ENCODE data around the gene TAF5L. TPM values are rescaled to one million over a fixed set of nuclear protein-coding genes. Genes with fewer than 3 reads are reported as not detected.

Gene TAF5L
- total and polyA plus RNA-seq, 8 donors = 15.9 to 21.6 (median 18.7) TPM

DNA sequence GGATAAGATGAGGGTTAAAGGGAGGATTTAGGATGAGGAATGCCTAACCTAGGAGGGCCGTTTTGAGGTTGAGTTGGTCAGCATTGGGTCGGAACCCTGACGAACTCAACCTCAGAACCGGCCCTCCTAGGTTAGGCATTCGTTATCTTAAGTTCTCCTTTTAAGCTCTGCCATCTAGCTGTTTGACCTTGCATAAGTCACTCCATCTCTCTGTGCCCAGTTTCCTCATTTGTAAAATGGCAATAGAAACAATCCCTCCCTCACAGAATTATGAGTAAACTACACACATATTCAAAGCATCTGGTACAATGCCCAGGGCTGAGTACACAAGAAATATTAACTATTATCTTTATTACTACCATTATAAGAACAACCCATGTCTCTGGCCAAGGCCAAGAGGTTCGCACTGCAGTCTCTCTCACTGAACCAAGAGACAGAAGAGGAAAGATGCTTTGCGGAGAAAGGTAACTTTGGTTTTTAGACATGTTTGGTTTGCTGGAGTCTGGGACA is 72.2 kb downstream of the TAF5L start:
- ATAC-seq (no peak), DNase-seq (no peak)
- H3K4me3 ChIP-seq = no peak overlapping the region
- H3K27me3 ChIP-seq = no peaks in the 10 kb centered on the region
- H3K36me3 ChIP-seq = peaks cover 0 to 6% of the 10 kb centered on the region in 2 donors
- peaks cover 7 to 51% of the 10 kb centered on the region in 2 donors for H3K4me1 ChIP-seq
- H3K9me3 ChIP-seq = no peaks in the 10 kb centered on the region
- intact Hi-C loops (cut with DNase I) = no loop called here
- H3K27ac ChIP-seq = no peak overlapping the region
- TF ChIP-seq, protein P1, sequence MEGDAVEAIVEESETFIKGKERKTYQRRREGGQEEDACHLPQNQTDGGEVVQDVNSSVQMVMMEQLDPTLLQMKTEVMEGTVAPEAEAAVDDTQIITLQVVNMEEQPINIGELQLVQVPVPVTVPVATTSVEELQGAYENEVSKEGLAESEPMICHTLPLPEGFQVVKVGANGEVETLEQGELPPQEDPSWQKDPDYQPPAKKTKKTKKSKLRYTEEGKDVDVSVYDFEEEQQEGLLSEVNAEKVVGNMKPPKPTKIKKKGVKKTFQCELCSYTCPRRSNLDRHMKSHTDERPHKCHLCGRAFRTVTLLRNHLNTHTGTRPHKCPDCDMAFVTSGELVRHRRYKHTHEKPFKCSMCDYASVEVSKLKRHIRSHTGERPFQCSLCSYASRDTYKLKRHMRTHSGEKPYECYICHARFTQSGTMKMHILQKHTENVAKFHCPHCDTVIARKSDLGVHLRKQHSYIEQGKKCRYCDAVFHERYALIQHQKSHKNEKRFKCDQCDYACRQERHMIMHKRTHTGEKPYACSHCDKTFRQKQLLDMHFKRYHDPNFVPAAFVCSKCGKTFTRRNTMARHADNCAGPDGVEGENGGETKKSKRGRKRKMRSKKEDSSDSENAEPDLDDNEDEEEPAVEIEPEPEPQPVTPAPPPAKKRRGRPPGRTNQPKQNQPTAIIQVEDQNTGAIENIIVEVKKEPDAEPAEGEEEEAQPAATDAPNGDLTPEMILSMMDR (IDR thresholded peaks at IDR 0.05) = no peak

- intact Hi-C loops (cut with DNase I) = no loop called here
- no peak for ATAC-seq
- Histone ChIP-seq H3K4me3 (no peak overlapping the region), H3K4me1 (peaks cover 7 to 50% of the 10 kb centered on the region in 2 donors), H3K9me3 (no peaks in the 10 kb centered on the region), H3K27me3 (no peaks in the 10 kb centered on the region), H3K36me3 (peaks cover 0 to 6% of the 10 kb centered on the region in 2 donors), H3K27ac (no peak overlapping the region)
- no peak for DNase-seq
- TF ChIP-seq, protein P1 (IDR thresholded peaks at IDR 0.05) = no peak
These were observed 73.2 kb downstream of the TAF5L start for GRCh38 chr1:229552732-229553131.

- Histone ChIP-seq H3K27ac (no peak overlapping the region), H3K9me3 (no peaks in the 10 kb centered on the region), H3K36me3 (peaks cover 0 to 24% of the 10 kb centered on the region in 2 donors), H3K4me3 (no peak overlapping the region), H3K27me3 (no peaks in the 10 kb centered on the region), H3K4me1 (peaks cover 0 to 32% of the 10 kb centered on the region in 2 donors)
- ATAC-seq (no peak), DNase-seq (no peak)
- TF ChIP-seq, protein P1 (IDR thresholded peaks at IDR 0.05) = no peak
- intact Hi-C loops (cut with DNase I) = no loop called here
These were observed 74.9 kb downstream of the TAF5L start for GRCh38 chr1:229550812-229551567.

- intact Hi-C loops (cut with DNase I) = no loop called here
- Histone ChIP-seq H3K4me3 (no peak overlapping the region), H3K4me1 (peaks cover 0 to 6% of the 10 kb centered on the region in 2 donors), H3K27me3 (no peaks in the 10 kb centered on the region), H3K27ac (no peak overlapping the region), H3K36me3 (peaks cover 0 to 57% of the 10 kb centered on the region in 2 donors), H3K9me3 (no peaks in the 10 kb centered on the region)
- ATAC-seq (no peak), DNase-seq (no peak)
- TF ChIP-seq, protein P1 (IDR thresholded peaks at IDR 0.05) = no peak
These were observed 78.4 kb downstream of the TAF5L start for GRCh38 chr1:229547542-229547941.

GRCh38 chr1:229544587-229544986 is 81.3 kb downstream of the TAF5L start:
- no peak for ATAC-seq
- DNase-seq = no peak
- Histone ChIP-seq H3K4me1 (no peaks in the 10 kb centered on the region), H3K4me3 (no peak overlapping the region), H3K27me3 (no peaks in the 10 kb centered on the region), H3K9me3 (no peaks in the 10 kb centered on the region), H3K36me3 (peaks cover 0 to 87% of the 10 kb centered on the region in 2 donors), H3K27ac (no peak overlapping the region)
- TF ChIP-seq, protein P1 (IDR thresholded peaks at IDR 0.05) = no peak
- intact Hi-C loops (cut with DNase I) = no loop called here

Other genes with a start within 250 kb of the TAF5L start
- gene ACTA1, start 192.0 kb downstream of the TAF5L start, total RNA-seq = 1 to 10 TPM in 1 of 2 donors, under 1 TPM in 1; 0.52 to 1.2 TPM
- 1 to 10 TPM in 3 of 6 donors, under 1 TPM in 3; 0.40 to 1.4 (median 0.98) TPM for gene ACTA1, start 192.0 kb downstream of the TAF5L start, polyA plus RNA-seq (ENCODE audit: insufficient read length in 6 of 6)
- gene NUP133, start 117.8 kb downstream of the TAF5L start, total RNA-seq = 10 to 100 TPM; 30.2 to 30.9 TPM
- 10 to 100 TPM; 40.1 to 47.1 (median 43.6) TPM for gene NUP133, start 117.8 kb downstream of the TAF5L start, polyA plus RNA-seq (ENCODE audit: insufficient read length in 6 of 6)
- 10 to 100 TPM; 16.4 to 25.6 TPM for gene ABCB10, start 67.4 kb downstream of the TAF5L start, total RNA-seq
- gene ABCB10, start 67.4 kb downstream of the TAF5L start, polyA plus RNA-seq (ENCODE audit: insufficient read length in 6 of 6) = 10 to 100 TPM; 17.8 to 23.2 (median 20.1) TPM
- 10 to 100 TPM in 1 of 2 donors, 1 to 10 TPM in 1; 6.0 to 10.7 TPM for gene URB2, start 125 bp upstream of the TAF5L start, total RNA-seq
- gene URB2, start 125 bp upstream of the TAF5L start, polyA plus RNA-seq (ENCODE audit: insufficient read length in 6 of 6) = 1 to 10 TPM; 5.5 to 9.7 (median 7.2) TPM